Right renal pelvis (tissue), 4 donors: Measurements from ENCODE around the gene KRTAP2-3. TPM values are rescaled to one million over a fixed set of nuclear protein-coding genes. Genes with fewer than 3 reads are reported as not detected.
"Not testable (repeated sequence)": the region's sequence is repeated elsewhere in the genome, so short reads cannot be mapped to it uniquely, and the experiment has no call there.

Source experiments
- DNase-seq, 4 donors: peaks; one replicate each; pipeline ENCODE4 v3.0.0-alpha.2; 2013; ENCODE audit warnings: low read depth in 4 of 4, low spot score in 3 of 4, missing footprints in 1 of 4
- polyA plus RNA-seq, 4 donors: library from polyadenylated mRNA; unstranded; fragments of 120-200 nt; gene quantifications; one replicate each; pipeline ENCODE4 v1.2.1, GENCODE V29; 2013; ENCODE audit not compliant: insufficient read length in 4 of 4

KRTAP2-3 gene
- polyA plus RNA-seq, 4 donors, result not detected

GRCh38 chr17:41069031-41069430 lies 9.1 kb upstream of the KRTAP2-3 start:
- DNase-seq, result no peak

- DNase-seq, result no peak
These were observed 7.4 kb upstream of the KRTAP2-3 start for GRCh38 chr17:41067281-41067680.

GRCh38 chr17:41065829-41066624 lies 6.1 kb upstream of the KRTAP2-3 start, which contains the start of gene KRTAP2-4:
Gene KRTAP2-4, minus strand, starts transcription at chr17:41065879. Its CDS starts 34 bp downstream, at chr17:41065845.
- DNase-seq, result no peak

- DNase-seq, result not testable (repeated sequence)
These were observed 5.2 kb upstream of the KRTAP2-3 start for GRCh38 chr17:41065016-41065689.

GRCh38 chr17:41064301-41064700 lies 4.4 kb upstream of the KRTAP2-3 start:
- DNase-seq, result no peak

GRCh38 chr17:41063449-41063848 lies 3.5 kb upstream of the KRTAP2-3 start:
- DNase-seq, result no peak

GRCh38 chr17:41061964-41062363 lies 2.0 kb upstream of the KRTAP2-3 start:
- no peak for DNase-seq

GRCh38 chr17:41059276-41060051 lies 450 bp downstream of the KRTAP2-3 start:
- not testable (repeated sequence) for DNase-seq

GRCh38 chr17:41058741-41059140 lies 1.2 kb downstream of the KRTAP2-3 start:
- DNase-seq, result no peak

- DNase-seq, result no peak
These were observed 2.4 kb downstream of the KRTAP2-3 start for GRCh38 chr17:41057547-41057946.

- not testable (repeated sequence) for DNase-seq
These were observed 4.8 kb downstream of the KRTAP2-3 start, which contains the start of gene KRTAP2-2 for GRCh38 chr17:41055130-41055529. Gene KRTAP2-2, minus strand, starts transcription at chr17:41055230. Its CDS starts 19 bp downstream, at chr17:41055211.

- not testable (repeated sequence) for DNase-seq
These were observed 5.4 kb downstream of the KRTAP2-3 start for GRCh38 chr17:41054556-41054955.

- DNase-seq, result peak in 2 of 4 donors; percentile 4 to 20
These were observed 5.9 kb downstream of the KRTAP2-3 start for GRCh38 chr17:41054025-41054424.

- DNase-seq, result no peak
These were observed 7.3 kb downstream of the KRTAP2-3 start for GRCh38 chr17:41052566-41052965.

- no peak for DNase-seq
These were observed 10.8 kb downstream of the KRTAP2-3 start for GRCh38 chr17:41049110-41049509.

GRCh38 chr17:41048441-41048840 lies 11.5 kb downstream of the KRTAP2-3 start:
- DNase-seq, result no peak

GRCh38 chr17:41046735-41047465 lies 13.0 kb downstream of the KRTAP2-3 start, which contains the start of gene KRTAP2-1:
Gene KRTAP2-1, minus strand, starts transcription at chr17:41047316. Its CDS starts 49 bp downstream, at chr17:41047267.
- DNase-seq, result not testable (repeated sequence)

- DNase-seq, result no peak
These were observed 17.0 kb downstream of the KRTAP2-3 start for GRCh38 chr17:41042953-41043352.

- DNase-seq, result not testable (repeated sequence)
These were observed 18.9 kb downstream of the KRTAP2-3 start, which contains the start of gene KRTAP1-1 for GRCh38 chr17:41040783-41041571. Gene KRTAP1-1, minus strand, starts transcription at chr17:41041450. Its CDS starts 53 bp downstream, at chr17:41041397.
